Thoracic aorta (tissue), 2 donors: ENCODE results near the gene SUN2. TPM values are rescaled to one million over a fixed set of nuclear protein-coding genes. Genes with fewer than 3 reads are reported as not detected.
A peak's percentile ranks its signal among the peaks of the same experiment; 100 is the strongest.

ENCODE experiments used
- ATAC-seq: fragments of 150-250 bp; one replicate; pipeline ENCODE4 v1.8.0; 2017; ENCODE audit warnings: low read depth; ENCODE audit not compliant: insufficient number of reproducible peaks, low FRiP score
- DNase-seq: peaks from one replicate; pipeline ENCODE4 v3.0.0-alpha.2; 2020; ENCODE audit warnings: low spot score
- H3K27ac ChIP-seq, 2 donors: fragments of 200-600 bp; sonication (generic); 1 replicate in 1 of 2; 2 replicates in 1 of 2; pipeline ENCODE4 v1.5.1; 2016; ENCODE audit warnings: mild to moderate bottlenecking in 2 of 2, moderate library complexity in 2 of 2
- H3K27me3 ChIP-seq: fragments of 200-600 bp; sonication (generic); replicated peaks from 2 replicates; pipeline ENCODE4 v1.6.0; 2016; ENCODE audit warnings: mild to moderate bottlenecking; ENCODE audit not compliant: insufficient read depth
- H3K36me3 ChIP-seq: fragments of 200-600 bp; sonication (generic); one replicate; pipeline ENCODE4 v1.5.1; 2016
- H3K4me1 ChIP-seq, 2 donors: fragments of 200-600 bp; sonication (generic); 1 replicate in 1 of 2; 2 replicates in 1 of 2; pipeline versions ENCODE4 v1.5.1 to v1.6.0; 2016; ENCODE audit warnings: low read depth in 2 of 2, mild to moderate bottlenecking in 1 of 2; ENCODE audit not compliant: control insufficient read depth in 1 of 2
- H3K4me3 ChIP-seq: fragments of 200-600 bp; sonication (generic); 2 replicates; pipeline ENCODE4 v1.5.1; 2016; ENCODE audit warnings: mild to moderate bottlenecking
- H3K9me3 ChIP-seq: fragments of 200-600 bp; sonication (generic); 2 replicates; pipeline ENCODE4 v1.5.1; 2016
- CTCF ChIP-seq: fragments of 200-600 bp; sonication (generic); IDR thresholded peaks from one replicate; pipeline ENCODE4 v1.5.1; 2019; ENCODE audit warnings: antibody characterized with exemption
- total RNA-seq, 2 donors: library from RNA; depleted of rRNA; stranded (reverse); fragments of >200 nt; gene quantifications; one replicate each; pipeline versions ENCODE4 v1.1.0 to v1.2.3, GENCODE V29; 2016

Gene SUN2
- total RNA-seq, 2 donors from 2014 or later, result 1,125 to 1,215 TPM

DNA sequence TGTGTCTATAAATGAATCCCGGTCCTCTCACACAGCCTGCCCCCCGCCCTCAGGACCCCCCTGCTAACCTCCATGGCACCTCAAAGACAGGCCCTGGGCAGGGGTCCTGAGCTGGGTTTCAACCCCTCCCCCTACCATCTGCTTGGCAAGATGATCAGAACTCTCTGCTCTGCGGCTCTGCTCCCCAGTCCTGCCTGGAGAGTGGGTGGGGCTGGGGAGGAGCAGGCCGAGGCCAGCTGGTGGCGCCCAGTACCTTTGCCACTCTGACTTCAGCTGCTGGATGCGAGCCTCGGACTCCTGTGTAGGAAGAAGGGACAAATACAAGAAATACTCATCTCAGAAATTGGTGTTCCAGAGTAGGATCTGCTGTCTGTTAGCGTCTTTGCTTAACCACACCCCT lies 15.0 kb downstream of the SUN2 start:
- Histone ChIP-seq H3K27me3 (no peaks in the 10 kb centered on the region), H3K9me3 (no peaks in the 10 kb centered on the region), H3K36me3 (peaks cover 94% of the 10 kb centered on the region), H3K4me1 (no peaks in the 10 kb centered on the region), H3K4me3 (no peak overlapping the region), H3K27ac (no peak overlapping the region)
- ATAC-seq (no peak), DNase-seq (no peak)
- TF ChIP-seq CTCF, result no peak

DNA sequence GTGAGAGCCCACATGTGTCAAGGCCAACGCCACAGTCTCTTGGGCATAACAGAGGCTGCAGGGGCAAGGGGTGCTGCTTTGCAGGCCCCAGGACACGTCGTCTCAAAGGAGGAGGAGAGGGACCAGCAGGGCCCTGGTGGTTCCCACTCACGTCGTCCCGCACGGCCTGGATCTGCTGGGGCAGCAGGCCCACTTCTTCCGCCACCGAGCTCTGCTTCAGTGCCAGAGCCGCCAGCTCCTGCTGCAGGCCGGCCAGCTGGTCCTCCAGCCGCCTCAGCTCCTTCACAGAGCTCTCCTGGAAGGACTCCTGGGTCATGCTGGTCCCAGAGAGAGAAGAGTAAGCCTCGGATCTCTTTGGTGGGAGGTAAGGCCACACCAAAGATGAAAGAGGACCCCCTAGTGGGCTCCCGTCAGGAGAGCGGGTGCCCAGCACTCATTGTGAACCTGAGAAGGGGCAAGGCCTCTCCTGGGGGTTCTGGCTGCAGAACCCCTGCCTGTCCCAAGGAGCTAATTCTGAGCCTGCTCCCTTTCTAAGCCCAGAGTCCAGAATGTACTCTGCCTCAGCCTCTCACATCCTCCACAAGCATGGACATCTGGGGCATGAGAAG lies 15.6 kb downstream of the SUN2 start:
- Histone ChIP-seq H3K4me3 (no peak overlapping the region), H3K27ac (no peak overlapping the region), H3K27me3 (no peaks in the 10 kb centered on the region), H3K4me1 (no peaks in the 10 kb centered on the region), H3K9me3 (no peaks in the 10 kb centered on the region), H3K36me3 (peaks cover 94% of the 10 kb centered on the region)
- ATAC-seq, result no peak
- no peak for DNase-seq
- TF ChIP-seq CTCF, result no peak

DNA sequence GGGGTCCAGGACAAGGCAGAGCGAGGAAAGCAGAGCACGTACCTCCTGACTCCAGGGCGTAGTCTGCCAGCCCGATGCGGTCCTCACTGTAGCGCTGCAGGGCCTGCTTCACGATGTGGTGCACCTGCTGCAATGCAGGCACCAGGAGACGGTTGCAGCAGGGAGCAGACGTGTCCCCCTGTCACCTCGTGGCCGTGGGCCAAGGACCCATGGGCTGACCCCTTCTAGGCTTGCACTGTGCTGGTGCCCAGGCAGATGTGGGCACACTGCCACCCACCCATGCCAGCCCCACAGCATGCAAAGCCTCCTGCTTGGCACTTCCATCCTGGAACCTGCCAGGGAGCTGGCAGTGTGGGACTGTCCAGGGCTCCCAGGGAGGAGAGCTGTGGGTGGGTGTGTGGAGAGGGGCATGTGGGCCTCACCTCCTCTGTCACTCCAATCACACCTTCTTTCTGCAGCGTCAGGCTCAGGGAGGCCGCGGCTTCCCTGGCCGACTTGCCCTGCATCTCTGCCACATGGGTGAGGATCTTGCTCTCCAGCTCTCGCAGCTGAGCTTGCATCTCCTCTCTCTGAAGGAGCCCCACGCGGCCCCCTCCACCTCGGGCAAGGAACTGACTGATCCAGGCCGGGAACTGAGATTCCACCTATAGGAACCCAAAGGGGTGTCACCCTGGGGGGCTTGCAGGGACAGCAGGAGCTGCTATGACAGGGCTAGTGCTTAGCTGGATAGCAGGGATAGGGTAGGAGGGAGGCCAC lies 16.3 kb downstream of the SUN2 start:
- peaks cover 0 to 4% of the 10 kb centered on the region in 2 donors for H3K4me1 ChIP-seq
- DNase-seq (no peak), ATAC-seq (no peak)
- no peaks in the 10 kb centered on the region for H3K9me3 ChIP-seq
- peaks cover 93% of the 10 kb centered on the region for H3K36me3 ChIP-seq
- no peak overlapping the region for H3K4me3 ChIP-seq
- no peaks in the 10 kb centered on the region for H3K27me3 ChIP-seq
- no peak for TF ChIP-seq CTCF
- H3K27ac ChIP-seq, result no peak overlapping the region

GRCh38 chr22:38738475-38739070 lies 17.2 kb downstream of the SUN2 start:
- no peak for TF ChIP-seq CTCF
- Histone ChIP-seq H3K9me3 (no peaks in the 10 kb centered on the region), H3K27me3 (no peaks in the 10 kb centered on the region), H3K36me3 (peaks cover 99% of the 10 kb centered on the region), H3K27ac (peak overlapping the region in 1 of 2 donors; percentile 31), H3K4me3 (no peak overlapping the region), H3K4me1 (peaks cover 9 to 13% of the 10 kb centered on the region in 2 donors)
- no peak for ATAC-seq
- DNase-seq, result no peak

DNA sequence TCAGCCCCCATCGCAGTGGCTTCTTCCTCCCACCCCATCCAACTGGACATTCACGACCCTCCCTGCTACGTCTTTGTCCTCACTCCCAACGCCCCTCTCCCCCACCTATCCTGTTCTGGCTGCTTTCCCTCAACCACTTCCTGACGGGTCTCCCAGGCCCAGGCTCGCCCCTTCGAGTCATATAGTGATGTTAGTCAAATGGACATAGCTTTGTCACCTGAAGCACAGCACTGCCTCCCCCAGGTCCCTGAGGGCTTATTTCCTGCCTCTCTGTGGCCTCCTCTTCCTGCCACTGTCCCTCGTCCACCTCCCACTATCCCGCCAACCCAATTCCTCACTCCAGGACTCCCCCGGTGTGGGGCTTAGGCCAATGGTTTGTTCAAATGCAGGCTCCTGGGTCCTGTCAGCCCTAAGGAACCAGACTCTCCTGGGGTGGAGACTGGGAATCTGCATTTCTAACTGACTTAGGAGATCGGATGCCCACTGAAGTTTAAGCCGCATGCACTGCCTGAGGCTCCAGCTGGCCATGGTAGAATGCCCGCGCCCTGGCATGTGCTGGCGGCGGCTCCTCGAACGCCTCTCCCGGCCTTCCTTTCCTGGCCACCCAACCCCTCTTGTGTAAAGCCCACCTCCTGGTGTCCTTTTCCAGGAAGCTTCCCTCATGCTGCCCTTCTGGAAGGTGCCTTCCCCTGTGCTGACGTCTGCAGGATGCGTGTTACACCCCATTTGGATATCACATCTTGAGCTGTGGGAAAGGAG lies 18.3 kb downstream of the SUN2 start:
- Histone ChIP-seq H3K4me3 (no peak overlapping the region), H3K9me3 (no peaks in the 10 kb centered on the region), H3K27me3 (no peaks in the 10 kb centered on the region), H3K4me1 (peaks cover 20 to 24% of the 10 kb centered on the region in 2 donors), H3K36me3 (peaks cover 89% of the 10 kb centered on the region), H3K27ac (peak overlapping the region in 1 of 2 donors; percentile 31)
- ATAC-seq (no peak), DNase-seq (no peak)
- no peak for TF ChIP-seq CTCF
